NT2/D1 (cell line): ENCODE data around the gene GAREM1.

ENCODE experiments used
- YY1 ChIP-seq: IDR thresholded peaks from 2 replicates; pipeline ENCODE4 v1.6.1; 2011; ENCODE audit not compliant: insufficient read length, insufficient read depth
- ZNF274 ChIP-seq: IDR thresholded peaks from 2 replicates; pipeline ENCODE4 v1.6.1; 2011; ENCODE audit warnings: mild to moderate bottlenecking, low read depth, low read length

GRCh38 chr18:32472841-32473240 lies 2.2 kb upstream of the GAREM1 start:
- TF ChIP-seq YY1 (no peak), ZNF274 (no peak)
